HEK293T (cell line): ENCODE data around the gene TMEM38B.
"Not testable (repeated sequence)": the region's sequence is repeated elsewhere in the genome, so short reads cannot be mapped to it uniquely, and the experiment has no call there.

Experiments used
- BHLHE40 ChIP-seq: fragments of 450-650 bp; IDR thresholded peaks from 2 replicates; pipeline ENCODE4 v1.6.1; 2016; ENCODE audit warnings: mild to moderate bottlenecking, moderate library complexity, borderline replicate concordance
- CTBP1 ChIP-seq: fragments of 450-650 bp; IDR thresholded peaks from 2 replicates; pipeline ENCODE4 v1.6.1; 2016; ENCODE audit warnings: borderline replicate concordance
- ELF4 ChIP-seq: fragments of 450-650 bp; IDR thresholded peaks from 2 replicates; pipeline ENCODE4 v1.6.1; 2017; ENCODE audit warnings: antibody characterized with exemption
- FOXA1 ChIP-seq: fragments of 450-650 bp; IDR thresholded peaks from 2 replicates; pipeline ENCODE4 v1.6.1; 2016; ENCODE audit warnings: mild to moderate bottlenecking
- FOXM1 ChIP-seq: fragments of 450-650 bp; IDR thresholded peaks from 2 replicates; pipeline ENCODE4 v1.6.1; 2017; ENCODE audit warnings: mild to moderate bottlenecking, borderline replicate concordance
- HDGF ChIP-seq: fragments of 450-650 bp; IDR thresholded peaks from 2 replicates; pipeline ENCODE4 v1.6.1; 2017; ENCODE audit warnings: antibody characterized with exemption, borderline replicate concordance
- NFRKB ChIP-seq: fragments of 450-650 bp; IDR thresholded peaks from 2 replicates; pipeline ENCODE4 v1.6.1; 2016; ENCODE audit warnings: mild to moderate bottlenecking, moderate library complexity
- PKNOX1 ChIP-seq: fragments of 450-650 bp; IDR thresholded peaks from 2 replicates; pipeline ENCODE4 v1.6.1; 2016
- SP1 ChIP-seq: fragments of 450-650 bp; IDR thresholded peaks from 2 replicates; pipeline ENCODE4 v1.6.1; 2017
- SUZ12 ChIP-seq: fragments of 450-650 bp; IDR thresholded peaks from 2 replicates; pipeline ENCODE4 v1.6.1; 2016; ENCODE audit warnings: mild to moderate bottlenecking
- TARDBP ChIP-seq: fragments of 450-650 bp; IDR thresholded peaks from 2 replicates; pipeline ENCODE4 v1.6.1; 2016

- not testable (repeated sequence) for TF ChIP-seq HDGF, TARDBP, NFRKB, BHLHE40, FOXA1, FOXM1, SUZ12, SP1, ELF4, PKNOX1, CTBP1
Measured at GRCh38 chr9:105786796-105787195, 92.5 kb downstream of the TMEM38B start.
